GM21381 (cell line): Measurements from ENCODE around the gene PDLIM5.

Experiments used
- ATAC-seq: cut with Tn5 transposase; IDR thresholded peaks from one replicate; pipeline ENCODE4 v1.9.1; 2021; ENCODE audit warnings: mild to moderate bottlenecking, moderate library complexity; ENCODE audit not compliant: unreplicated experiment

PDLIM5 gene

DNA sequence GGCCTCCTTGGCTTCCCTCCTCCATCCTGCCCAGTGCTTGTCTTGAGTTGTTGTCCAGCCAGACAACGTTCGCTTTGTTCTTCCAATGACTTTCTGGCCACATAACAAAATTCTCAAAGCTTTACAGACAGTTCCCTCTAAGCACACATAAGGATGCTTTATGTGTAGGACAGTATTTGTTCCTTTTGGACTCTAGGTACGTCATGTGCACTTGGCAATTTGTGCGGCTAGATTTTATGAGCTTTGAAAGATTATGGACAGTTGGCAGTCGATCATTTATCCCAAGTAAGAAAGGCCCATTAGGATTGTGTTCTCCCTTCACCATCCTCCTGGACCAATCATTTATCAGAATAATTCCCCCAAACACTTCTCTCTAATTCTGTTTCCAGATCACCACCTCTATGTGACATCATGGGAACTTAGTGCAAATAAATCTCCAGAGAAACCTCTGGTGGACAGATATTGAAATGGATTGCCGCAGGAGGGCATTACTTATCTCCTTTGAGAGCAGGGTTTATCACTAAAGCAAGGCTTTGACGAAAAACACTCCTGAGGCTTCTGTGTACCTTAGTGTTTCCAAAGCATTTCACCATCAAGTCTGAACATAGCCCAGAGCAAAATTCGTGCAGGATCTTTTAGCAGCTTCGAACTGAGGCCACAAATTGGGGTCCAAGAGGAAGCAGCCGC lies 228.6 kb downstream of the PDLIM5 start:
- ATAC-seq, result no peak

GRCh38 chr4:94686086-94686485 lies 234.3 kb downstream of the PDLIM5 start:
- no peak for ATAC-seq

- no peak for ATAC-seq
Measured at GRCh38 chr4:94689155-94689860, 237.6 kb downstream of the PDLIM5 start.

DNA sequence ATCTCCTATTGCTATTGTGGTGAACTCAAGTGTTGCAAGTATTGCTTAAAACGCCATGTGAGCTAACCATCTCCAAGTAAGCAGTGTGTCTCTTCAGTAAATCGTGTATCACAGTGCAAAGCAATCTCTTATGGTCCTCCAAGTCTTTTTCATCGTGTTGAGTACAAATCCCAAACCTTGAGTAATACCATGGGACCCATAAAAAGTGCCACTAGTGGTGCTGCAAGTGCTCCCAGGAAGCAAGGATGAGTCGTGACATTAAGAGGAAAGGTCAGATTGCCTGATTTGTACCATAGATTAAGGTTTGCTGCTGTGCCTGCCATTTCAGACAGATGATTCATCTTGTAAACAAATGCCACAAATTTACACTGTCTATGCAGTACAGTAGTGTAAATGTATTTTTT lies 239.1 kb downstream of the PDLIM5 start:
- ATAC-seq, result no peak

DNA sequence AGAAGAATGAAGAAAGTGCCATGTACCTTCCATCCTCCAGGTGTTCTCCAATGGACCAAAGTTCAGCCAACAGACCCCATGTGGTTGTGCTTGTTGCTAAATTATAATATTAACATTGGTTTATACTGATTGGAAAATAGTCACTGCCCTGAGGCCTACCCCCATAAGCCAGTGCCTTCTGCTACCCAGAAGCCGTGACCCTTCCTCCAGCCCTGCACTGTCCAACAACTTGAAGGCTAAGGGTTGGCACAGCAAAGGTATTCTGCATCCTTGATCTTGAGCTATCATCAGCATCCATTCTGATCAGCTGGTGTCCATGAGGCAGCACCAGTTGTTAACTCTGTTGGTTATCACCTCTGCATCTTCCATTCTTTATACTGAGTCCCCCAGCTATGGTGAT lies 239.8 kb downstream of the PDLIM5 start:
- ATAC-seq, result no peak

DNA sequence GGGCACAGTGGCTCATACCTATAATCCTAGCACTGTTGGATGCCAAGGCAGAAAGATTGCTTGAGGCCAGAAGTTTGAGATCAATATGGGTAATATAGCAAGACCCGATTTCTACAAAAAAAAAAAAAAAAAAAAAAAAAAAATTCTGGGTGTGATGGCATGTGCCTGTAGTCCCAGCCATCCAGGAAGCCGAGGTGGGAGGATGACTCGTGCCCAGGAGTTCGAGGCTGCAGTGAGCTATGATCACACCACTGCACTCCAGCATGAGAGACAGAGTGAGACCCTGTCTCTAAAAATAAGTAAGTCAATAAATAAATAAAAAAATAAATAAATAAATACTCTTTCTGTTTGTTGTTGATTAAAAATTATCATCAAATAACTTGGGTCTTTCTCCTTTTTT lies 243.6 kb downstream of the PDLIM5 start:
- no peak for ATAC-seq

- no peak for ATAC-seq
Measured at GRCh38 chr4:94698187-94698586, 246.4 kb downstream of the PDLIM5 start.

DNA sequence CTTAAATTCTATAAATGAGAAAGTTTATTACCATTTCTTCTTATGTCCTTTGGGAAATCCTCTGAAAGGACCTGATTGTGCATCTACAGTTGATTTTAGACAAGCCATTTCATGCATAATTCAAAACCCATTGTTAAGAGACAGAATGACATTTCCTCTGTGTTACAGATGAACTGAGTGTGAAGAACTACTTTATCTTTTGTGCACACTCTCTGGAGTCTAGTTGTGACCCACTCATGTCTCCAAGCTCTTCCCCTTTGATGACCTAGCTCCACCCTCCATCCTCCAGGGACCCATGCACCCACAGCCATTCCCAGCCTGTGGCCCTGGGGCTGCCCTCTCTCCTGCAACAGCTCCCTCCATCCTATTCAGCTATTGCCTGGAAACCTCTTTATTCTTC lies 248.6 kb downstream of the PDLIM5 start:
- no peak for ATAC-seq

DNA sequence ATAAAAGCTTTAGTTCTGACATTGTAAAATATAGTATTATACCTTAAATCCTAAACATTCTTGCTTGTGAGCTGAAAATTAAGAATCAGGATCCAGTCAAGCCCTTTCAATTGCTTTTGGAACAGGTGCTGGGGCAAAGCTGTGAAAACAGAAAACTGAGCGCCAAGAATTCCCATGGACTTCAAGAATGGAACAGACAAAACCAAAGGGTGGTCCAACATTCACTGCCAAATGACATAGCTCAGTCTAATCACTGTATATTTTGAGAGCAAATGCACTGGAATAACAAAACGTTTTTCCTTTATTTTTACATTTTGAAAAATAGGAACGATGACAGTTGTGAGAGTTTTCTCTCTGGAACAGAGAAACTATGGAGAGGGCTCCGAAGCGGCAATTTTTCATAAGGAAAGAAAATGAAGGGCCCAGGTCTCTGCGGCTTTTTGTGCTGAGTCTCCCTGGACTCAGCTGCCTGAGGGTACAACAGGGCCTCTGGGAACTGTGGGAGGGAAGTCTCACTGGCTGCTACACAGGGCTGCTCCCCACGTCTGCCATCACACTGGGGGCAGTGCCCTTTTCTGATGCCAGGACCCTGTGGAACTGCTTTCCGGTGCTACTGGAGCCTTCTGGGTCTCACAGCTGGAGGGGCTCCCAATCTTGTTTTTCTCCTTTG lies 250.0 kb downstream of the PDLIM5 start:
- no peak for ATAC-seq

DNA sequence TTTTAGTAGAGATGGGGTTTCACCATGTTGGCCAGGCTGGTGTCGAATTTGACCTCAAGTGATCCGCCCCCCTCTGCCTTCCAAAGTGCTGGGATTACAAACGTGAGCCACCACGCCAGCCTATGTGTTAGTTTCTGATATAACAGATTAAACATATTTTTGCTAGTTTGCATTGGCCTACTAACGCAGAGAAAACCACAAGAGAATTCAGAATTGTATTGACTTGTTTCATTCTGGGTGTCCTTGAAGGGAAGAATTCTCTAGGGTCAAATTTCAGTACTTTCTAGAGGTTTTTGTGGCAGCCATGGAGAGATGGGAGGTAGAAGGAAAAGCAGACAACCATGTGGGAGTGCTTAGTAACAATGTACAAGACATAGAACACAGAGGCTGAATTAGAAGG lies 259.9 kb downstream of the PDLIM5 start:
- no peak for ATAC-seq

GRCh38 chr4:94714365-94715160 lies 262.8 kb downstream of the PDLIM5 start:
- no peak for ATAC-seq

- no peak for ATAC-seq
Measured at GRCh38 chr4:94715726-94716125, 264.0 kb downstream of the PDLIM5 start.
